ENCODE results near the gene NFS1. TPM values are rescaled to one million over a fixed set of nuclear protein-coding genes. Genes with fewer than 3 reads are reported as not detected.

Gene NFS1
- total and polyA plus RNA-seq, 2 of the 4 experiments (the other 2 are of a cell fraction), result 16.5 to 35.6 TPM

GRCh38 chr20:35619196-35620095 is 79.7 kb downstream of the NFS1 start (continued):
- TF ChIP-seq CEBPB (IDR thresholded peaks at IDR 0.05; ENCODE audit: low read depth, low read length), result no peak
- no peak for TF ChIP-seq USF2 (IDR thresholded peaks at IDR 0.05; ENCODE audit: low read depth, low read length)
